ENCODE results near the gene RSAD1. TPM values are rescaled to one million over a fixed set of nuclear protein-coding genes. Genes with fewer than 3 reads are reported as not detected.
A peak's percentile ranks its signal among the peaks of the same experiment; 100 is the strongest.

RSAD1 gene
- total RNA-seq, 2 donors from 2014 or later, result 26.6 to 35.8 TPM

DNA sequence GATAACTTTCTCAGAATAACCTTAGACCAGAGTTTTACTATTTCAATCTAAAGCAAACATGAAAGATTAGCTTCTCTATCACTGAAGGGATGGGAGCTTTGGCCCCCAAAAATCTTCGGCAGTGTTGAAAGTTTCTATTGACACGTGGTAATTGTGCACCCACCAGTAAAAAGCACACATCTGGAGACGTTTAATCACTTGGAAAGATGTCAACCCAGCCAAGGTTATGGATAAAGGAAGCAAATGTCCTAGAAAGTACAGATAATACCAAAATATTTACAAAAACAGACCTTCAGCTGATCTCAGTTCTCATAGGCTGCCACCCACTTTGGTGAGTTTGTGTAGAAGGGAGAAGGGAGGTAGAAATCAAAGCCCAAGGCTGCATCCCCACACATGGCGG lies 34.8 kb downstream of the RSAD1 start:
- Histone ChIP-seq H3K9me3 (ENCODE audit: control insufficient read depth, low read length) (no peaks in the 10 kb centered on the region), H3K27ac (ENCODE audit: low read depth, low read length) (no peak overlapping the region), H3K4me3 (ENCODE audit: low read length) (no peak overlapping the region), H3K36me3 (ENCODE audit: control insufficient read depth, insufficient read depth, low read length) (no peaks in the 10 kb centered on the region), H3K9ac (ENCODE audit: extremely low read depth, low read length, poor library complexity, severe bottlenecking) (no peak overlapping the region), H3K4me1 (ENCODE audit: control insufficient read depth, insufficient read depth, low read length) (no peaks in the 10 kb centered on the region), H3K27me3 (ENCODE audit: control insufficient read depth, insufficient read depth, low read length, poor library complexity, severe bottlenecking) (no peaks in the 10 kb centered on the region)
- TF ChIP-seq, protein P1, sequence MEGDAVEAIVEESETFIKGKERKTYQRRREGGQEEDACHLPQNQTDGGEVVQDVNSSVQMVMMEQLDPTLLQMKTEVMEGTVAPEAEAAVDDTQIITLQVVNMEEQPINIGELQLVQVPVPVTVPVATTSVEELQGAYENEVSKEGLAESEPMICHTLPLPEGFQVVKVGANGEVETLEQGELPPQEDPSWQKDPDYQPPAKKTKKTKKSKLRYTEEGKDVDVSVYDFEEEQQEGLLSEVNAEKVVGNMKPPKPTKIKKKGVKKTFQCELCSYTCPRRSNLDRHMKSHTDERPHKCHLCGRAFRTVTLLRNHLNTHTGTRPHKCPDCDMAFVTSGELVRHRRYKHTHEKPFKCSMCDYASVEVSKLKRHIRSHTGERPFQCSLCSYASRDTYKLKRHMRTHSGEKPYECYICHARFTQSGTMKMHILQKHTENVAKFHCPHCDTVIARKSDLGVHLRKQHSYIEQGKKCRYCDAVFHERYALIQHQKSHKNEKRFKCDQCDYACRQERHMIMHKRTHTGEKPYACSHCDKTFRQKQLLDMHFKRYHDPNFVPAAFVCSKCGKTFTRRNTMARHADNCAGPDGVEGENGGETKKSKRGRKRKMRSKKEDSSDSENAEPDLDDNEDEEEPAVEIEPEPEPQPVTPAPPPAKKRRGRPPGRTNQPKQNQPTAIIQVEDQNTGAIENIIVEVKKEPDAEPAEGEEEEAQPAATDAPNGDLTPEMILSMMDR (conservative IDR thresholded peaks at IDR 0.05), result no peak
- Mint-ChIP-seq H3K4me1 (peaks cover 10% of the 10 kb centered on the region), H3K27me3 (ENCODE audit: insufficient read depth) (peaks cover 14% of the 10 kb centered on the region), H3K9me3 (no peaks in the 10 kb centered on the region), H3K27ac (no peak overlapping the region), H3K36me3 (ENCODE audit: low read depth) (no peaks in the 10 kb centered on the region), H3K4me3 (no peak overlapping the region)
- 94% methylated on average over 4 of the region's 4 CpGs; no CpG with 5 or more reads in 1 of the 2 experiments for WGBS, 2 experiments (ENCODE audit: insufficient coverage in 1 of 2, insufficient read length in 1 of 2)
- no peak for DNase-seq

DNA sequence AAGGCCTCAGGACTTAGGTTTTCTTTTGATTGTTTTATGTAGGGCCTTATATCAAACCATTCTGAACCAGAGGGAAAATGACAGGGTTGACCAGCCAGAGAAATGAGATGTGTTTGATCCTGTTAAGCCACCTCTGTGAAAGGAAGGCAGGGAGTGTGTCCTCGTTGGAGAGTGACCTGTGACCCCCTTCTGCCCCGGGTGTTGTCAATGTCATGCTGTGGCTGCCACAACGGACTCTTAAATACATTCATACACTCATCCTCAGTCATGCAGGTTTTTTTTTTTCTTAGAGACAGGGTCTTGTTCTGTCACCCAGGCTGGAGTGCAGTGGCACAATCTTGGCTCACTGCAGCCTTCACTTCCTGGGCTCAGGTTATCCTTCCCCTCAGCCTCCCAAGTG lies 35.7 kb downstream of the RSAD1 start:
- H3K27ac Mint-ChIP-seq, result no peak overlapping the region
- H3K4me1 ChIP-seq (ENCODE audit: control insufficient read depth, insufficient read depth, low read length), result no peaks in the 10 kb centered on the region
- TF ChIP-seq, protein P1 (conservative IDR thresholded peaks at IDR 0.05), result no peak
- H3K36me3 Mint-ChIP-seq (ENCODE audit: low read depth), result no peaks in the 10 kb centered on the region
- H3K4me3 ChIP-seq (ENCODE audit: low read length), result no peak overlapping the region
- H3K4me1 Mint-ChIP-seq, result peaks cover 3% of the 10 kb centered on the region
- H3K9me3 ChIP-seq (ENCODE audit: control insufficient read depth, low read length), result no peaks in the 10 kb centered on the region
- no peak overlapping the region for H3K9ac ChIP-seq (ENCODE audit: extremely low read depth, low read length, poor library complexity, severe bottlenecking)
- H3K27me3 ChIP-seq (ENCODE audit: control insufficient read depth, insufficient read depth, low read length, poor library complexity, severe bottlenecking), result no peaks in the 10 kb centered on the region
- 57 to 74% methylated on average over 3 of the region's 3 CpGs for WGBS, 2 experiments (ENCODE audit: insufficient coverage in 1 of 2, insufficient read length in 1 of 2)
- H3K4me3 Mint-ChIP-seq, result no peak overlapping the region
- H3K36me3 ChIP-seq (ENCODE audit: control insufficient read depth, insufficient read depth, low read length), result no peaks in the 10 kb centered on the region
- H3K27ac ChIP-seq (ENCODE audit: low read depth, low read length), result no peak overlapping the region
- DNase-seq, result peak; percentile 31
- H3K27me3 Mint-ChIP-seq (ENCODE audit: insufficient read depth), result peaks cover 14% of the 10 kb centered on the region
- no peaks in the 10 kb centered on the region for H3K9me3 Mint-ChIP-seq

DNA sequence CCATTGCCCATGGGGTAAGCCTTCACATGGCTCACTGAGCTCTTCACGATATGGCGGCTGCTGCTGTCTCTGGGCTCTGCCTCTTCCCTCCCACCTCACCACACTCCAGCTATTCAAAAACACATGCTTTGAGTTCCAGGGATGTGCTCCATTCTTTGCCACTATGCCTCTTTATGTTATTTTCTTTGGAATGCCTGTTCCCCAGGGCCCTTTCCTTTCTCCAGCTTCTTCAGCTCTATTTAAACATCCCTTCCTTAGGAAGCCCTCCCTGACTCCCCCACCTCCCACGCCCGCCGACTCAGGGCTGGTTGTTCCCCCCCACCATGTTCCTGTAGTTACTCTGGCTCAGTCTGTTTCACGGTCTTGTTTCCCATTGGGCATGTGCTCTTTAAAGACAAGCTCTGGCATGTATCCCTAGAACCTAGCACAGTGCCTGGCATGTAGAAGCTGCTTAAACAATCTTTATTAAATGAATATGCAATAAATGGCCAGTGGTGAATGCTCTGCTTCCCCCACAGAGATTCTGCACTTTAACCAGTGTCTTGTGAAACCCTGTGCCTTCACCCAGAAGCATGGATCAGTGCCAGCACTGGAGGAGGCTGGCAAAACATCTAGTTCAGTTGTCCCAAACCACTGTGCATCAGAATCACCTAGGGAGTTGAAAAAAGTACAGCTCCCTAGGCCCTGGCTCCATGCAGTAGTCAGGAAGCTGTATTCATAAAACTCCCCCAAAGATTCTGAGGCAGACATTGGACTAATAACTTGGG lies 36.5 kb downstream of the RSAD1 start:
- Histone ChIP-seq H3K27ac (ENCODE audit: low read depth, low read length) (no peak overlapping the region), H3K36me3 (ENCODE audit: control insufficient read depth, insufficient read depth, low read length) (no peaks in the 10 kb centered on the region), H3K4me3 (ENCODE audit: low read length) (no peak overlapping the region), H3K27me3 (ENCODE audit: control insufficient read depth, insufficient read depth, low read length, poor library complexity, severe bottlenecking) (no peaks in the 10 kb centered on the region), H3K4me1 (ENCODE audit: control insufficient read depth, insufficient read depth, low read length) (no peaks in the 10 kb centered on the region), H3K9ac (ENCODE audit: extremely low read depth, low read length, poor library complexity, severe bottlenecking) (no peak overlapping the region), H3K9me3 (ENCODE audit: control insufficient read depth, low read length) (no peaks in the 10 kb centered on the region)
- peaks cover 3% of the 10 kb centered on the region for H3K4me1 Mint-ChIP-seq
- whole genome bisulfite sequencing, 2 experiments (ENCODE audit: insufficient coverage in 1 of 2, insufficient read length in 1 of 2), result 69 to 84% methylated on average over 6 of the region's 6 CpGs
- H3K36me3 Mint-ChIP-seq (ENCODE audit: low read depth), result no peaks in the 10 kb centered on the region
- TF ChIP-seq, protein P1 (conservative IDR thresholded peaks at IDR 0.05), result no peak
- H3K4me3 Mint-ChIP-seq, result no peak overlapping the region
- no peak overlapping the region for H3K27ac Mint-ChIP-seq
- H3K27me3 Mint-ChIP-seq (ENCODE audit: insufficient read depth), result peaks cover 14% of the 10 kb centered on the region
- H3K9me3 Mint-ChIP-seq, result no peaks in the 10 kb centered on the region
- peak; percentile 61 for DNase-seq

Data from endodermal cell (in vitro differentiated cells).